Measurements from ENCODE around the gene ZBTB7C.

Gene ZBTB7C

DNA sequence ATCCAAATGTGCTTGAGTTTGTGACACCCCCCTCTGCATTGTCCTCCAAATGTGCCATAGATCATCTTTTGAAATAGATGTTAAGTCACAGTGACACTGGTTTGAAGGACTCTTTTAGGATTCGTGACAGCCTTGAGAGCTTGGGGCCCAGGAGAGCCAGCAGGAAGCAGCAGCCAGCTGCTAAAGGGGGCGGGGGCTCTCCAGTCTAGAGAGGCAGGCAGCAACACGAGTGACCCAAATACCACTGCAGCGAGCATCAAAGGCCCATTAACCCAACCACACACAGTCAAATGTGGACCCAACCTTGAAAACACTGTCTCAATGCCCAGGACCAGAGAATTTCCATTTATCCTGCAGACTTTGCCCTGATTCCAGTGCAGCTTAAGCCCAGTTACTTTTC is 75.6 kb downstream of the ZBTB7C start:
- Histone ChIP-seq H3K27ac (no peak overlapping the region), H3K36me3 (no peaks in the 10 kb centered on the region), H3K27me3 (peaks cover 16% of the 10 kb centered on the region), H3K4me1 (ENCODE audit: control insufficient read depth in 1 of 2, insufficient read depth in 1 of 2, low read depth in 1 of 2, low read length in 1 of 2) (no peaks in the 10 kb centered on the region), H3K9me3 (no peaks in the 10 kb centered on the region), H3K4me3 (ENCODE audit: low read depth in 1 of 2, low read length in 1 of 2) (no peak overlapping the region)
- TF ChIP-seq, protein P1, sequence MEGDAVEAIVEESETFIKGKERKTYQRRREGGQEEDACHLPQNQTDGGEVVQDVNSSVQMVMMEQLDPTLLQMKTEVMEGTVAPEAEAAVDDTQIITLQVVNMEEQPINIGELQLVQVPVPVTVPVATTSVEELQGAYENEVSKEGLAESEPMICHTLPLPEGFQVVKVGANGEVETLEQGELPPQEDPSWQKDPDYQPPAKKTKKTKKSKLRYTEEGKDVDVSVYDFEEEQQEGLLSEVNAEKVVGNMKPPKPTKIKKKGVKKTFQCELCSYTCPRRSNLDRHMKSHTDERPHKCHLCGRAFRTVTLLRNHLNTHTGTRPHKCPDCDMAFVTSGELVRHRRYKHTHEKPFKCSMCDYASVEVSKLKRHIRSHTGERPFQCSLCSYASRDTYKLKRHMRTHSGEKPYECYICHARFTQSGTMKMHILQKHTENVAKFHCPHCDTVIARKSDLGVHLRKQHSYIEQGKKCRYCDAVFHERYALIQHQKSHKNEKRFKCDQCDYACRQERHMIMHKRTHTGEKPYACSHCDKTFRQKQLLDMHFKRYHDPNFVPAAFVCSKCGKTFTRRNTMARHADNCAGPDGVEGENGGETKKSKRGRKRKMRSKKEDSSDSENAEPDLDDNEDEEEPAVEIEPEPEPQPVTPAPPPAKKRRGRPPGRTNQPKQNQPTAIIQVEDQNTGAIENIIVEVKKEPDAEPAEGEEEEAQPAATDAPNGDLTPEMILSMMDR (IDR thresholded peaks at IDR 0.05) = no peak

DNA sequence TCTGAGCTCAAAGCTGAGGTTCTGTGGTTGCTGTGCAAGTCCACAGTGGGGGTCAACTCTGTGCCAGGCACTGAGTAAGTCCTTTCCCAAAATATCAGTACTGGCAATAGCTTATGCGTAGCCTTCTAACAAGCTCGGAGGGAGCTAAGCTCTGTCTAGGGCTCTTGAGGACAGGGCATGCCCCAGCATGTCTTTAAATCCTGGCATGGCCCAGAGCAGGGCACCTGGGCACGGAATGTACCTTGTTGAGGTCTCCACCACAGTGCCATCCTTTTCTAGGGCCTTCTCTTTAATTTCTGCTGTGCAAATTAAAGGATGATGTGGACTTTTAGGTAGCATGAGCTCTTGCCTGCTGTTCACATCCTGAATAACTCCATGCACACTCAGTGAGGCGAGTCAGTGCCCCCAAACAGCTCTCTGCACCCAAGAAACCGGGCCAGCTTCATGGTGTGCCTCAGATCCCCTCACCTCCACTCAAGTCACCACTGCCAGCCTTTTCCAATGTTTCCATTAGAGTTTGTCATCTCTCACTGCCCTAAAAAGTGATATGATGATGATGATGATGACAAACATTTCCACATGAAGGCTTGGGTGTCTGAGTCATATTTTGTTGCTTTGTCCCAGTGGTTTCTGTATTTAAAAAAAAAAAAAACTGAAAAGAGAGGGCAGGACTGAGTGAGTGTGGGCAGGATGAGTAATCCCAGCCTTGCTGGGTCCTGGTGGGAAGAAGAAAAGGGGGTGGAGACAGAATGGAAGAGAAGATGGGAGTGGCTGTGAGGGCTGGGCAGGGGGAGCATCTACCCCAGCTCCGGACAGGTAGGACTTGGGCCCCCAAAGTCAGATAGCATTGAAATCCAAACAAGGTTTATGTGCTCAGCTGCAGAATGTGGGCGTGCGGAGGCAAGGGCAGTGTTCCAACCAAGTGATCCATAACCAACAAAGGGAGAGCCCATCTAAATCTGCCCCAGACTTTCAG is 78.9 kb downstream of the ZBTB7C start:
- Histone ChIP-seq H3K36me3 (no peaks in the 10 kb centered on the region), H3K27ac (no peak overlapping the region), H3K27me3 (peaks cover 16% of the 10 kb centered on the region), H3K4me3 (ENCODE audit: low read depth in 1 of 2, low read length in 1 of 2) (no peak overlapping the region), H3K4me1 (ENCODE audit: control insufficient read depth in 1 of 2, insufficient read depth in 1 of 2, low read depth in 1 of 2, low read length in 1 of 2) (no peaks in the 10 kb centered on the region), H3K9me3 (no peaks in the 10 kb centered on the region)
- TF ChIP-seq, protein P1 (IDR thresholded peaks at IDR 0.05) = no peak

DNA sequence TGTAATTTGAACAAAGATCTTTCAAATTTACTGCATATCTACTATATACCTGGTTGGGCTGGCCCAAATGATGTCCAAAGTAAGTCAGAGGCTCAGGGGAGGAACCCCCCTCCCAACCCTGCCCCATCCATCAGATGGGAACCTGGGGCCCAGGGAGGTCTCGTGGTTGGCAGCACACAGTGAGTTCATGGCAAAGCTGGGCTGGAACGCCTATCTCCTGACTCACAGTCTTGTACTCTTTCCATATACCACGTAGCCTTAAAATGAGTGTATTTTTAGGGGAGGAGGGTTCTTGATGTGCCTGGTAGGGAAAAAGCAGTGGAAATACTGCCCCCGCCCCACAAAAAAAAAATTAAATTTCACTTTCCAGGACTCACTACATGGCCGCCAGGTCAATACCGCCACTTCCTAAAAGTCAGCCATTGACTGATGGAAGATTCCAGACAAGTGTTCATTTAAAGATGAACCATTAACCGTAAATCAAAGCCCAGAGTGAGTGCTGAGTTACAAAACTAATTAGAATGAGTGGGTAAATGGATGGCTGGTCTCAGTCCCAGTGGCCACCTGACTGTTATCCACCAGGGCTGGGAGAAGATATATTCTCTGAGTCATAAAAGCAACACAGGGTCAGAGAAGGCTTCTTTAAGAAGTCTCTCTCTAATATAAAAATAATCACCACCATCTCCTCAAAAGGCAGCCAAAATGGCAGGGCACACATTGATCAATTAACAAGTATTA is 80.5 kb downstream of the ZBTB7C start:
- Histone ChIP-seq H3K27ac (no peak overlapping the region), H3K36me3 (no peaks in the 10 kb centered on the region), H3K27me3 (peaks cover 16% of the 10 kb centered on the region), H3K9me3 (no peaks in the 10 kb centered on the region), H3K4me1 (ENCODE audit: control insufficient read depth in 1 of 2, insufficient read depth in 1 of 2, low read depth in 1 of 2, low read length in 1 of 2) (no peaks in the 10 kb centered on the region), H3K4me3 (ENCODE audit: low read depth in 1 of 2, low read length in 1 of 2) (no peak overlapping the region)
- TF ChIP-seq, protein P1 (IDR thresholded peaks at IDR 0.05) = no peak

DNA sequence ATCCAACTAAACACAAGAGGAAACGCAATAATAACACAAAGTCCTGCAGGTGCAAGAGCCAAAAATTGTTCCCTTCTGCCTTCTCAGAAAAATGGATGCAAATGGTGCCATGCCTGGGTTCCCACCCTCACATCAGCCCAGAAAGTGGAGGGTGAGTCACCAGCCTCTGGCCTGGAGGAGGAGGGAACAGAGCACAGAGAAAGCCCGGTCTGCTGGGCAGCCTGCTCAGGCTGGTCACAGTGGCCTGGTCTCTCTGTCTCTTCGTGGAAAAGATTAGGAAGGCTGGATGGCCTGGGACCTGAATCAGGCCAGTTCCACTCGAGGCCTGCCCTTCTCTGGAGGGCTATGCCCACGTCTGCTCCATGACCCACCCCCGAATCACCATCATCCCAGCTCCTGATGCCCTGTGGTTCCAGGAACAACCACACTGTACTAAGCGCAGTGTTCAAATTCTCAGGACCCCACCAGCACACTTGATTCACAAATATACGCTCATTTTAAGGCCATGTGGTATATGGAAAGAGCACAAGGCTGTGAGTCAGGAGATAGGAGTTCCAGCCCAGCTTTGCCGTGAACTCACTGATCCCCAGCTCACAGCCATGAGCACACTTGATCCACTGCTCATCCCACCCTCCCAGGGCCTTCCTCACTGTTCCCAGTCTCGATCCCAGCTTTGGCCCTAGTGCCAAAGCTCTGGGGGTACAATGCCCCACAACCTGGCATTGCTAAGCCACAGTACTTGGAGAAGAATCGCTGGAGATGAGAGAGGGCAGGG is 82.1 kb downstream of the ZBTB7C start:
- no peak overlapping the region for H3K4me3 ChIP-seq (ENCODE audit: low read depth in 1 of 2, low read length in 1 of 2)
- H3K27me3 ChIP-seq = peaks cover 14% of the 10 kb centered on the region
- H3K9me3 ChIP-seq = no peaks in the 10 kb centered on the region
- no peaks in the 10 kb centered on the region for H3K4me1 ChIP-seq (ENCODE audit: control insufficient read depth in 1 of 2, insufficient read depth in 1 of 2, low read depth in 1 of 2, low read length in 1 of 2)
- TF ChIP-seq, protein P1 (IDR thresholded peaks at IDR 0.05) = no peak
- no peak overlapping the region for H3K27ac ChIP-seq
- no peaks in the 10 kb centered on the region for H3K36me3 ChIP-seq

DNA sequence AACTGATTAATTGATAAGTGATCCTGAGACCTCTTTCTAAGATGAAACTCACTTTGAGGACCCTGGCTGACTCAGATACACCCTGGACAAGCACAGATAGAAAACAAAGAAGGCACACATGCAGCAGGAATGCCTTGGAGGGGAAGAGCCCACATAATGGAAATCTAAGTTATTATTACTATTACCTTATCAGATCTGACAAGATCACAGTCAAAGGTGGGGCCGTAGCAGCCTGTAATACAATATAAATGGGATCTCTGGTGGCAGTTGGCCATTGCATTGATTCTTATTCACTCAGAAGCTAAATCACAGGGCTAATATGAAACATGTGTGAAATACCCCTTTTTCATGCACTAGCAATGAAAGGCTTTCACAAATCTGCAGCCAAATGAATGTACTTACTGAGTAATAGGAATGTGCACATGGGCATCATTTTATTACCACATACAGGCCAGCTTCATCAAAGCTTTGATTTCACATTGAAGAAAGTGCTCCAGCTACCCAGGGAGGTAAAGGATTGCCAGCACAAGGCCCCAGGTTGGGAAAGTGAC is 84.0 kb downstream of the ZBTB7C start:
- TF ChIP-seq, protein P1 (IDR thresholded peaks at IDR 0.05) = no peak
- no peaks in the 10 kb centered on the region for H3K27me3 ChIP-seq
- H3K9me3 ChIP-seq = no peaks in the 10 kb centered on the region
- H3K4me1 ChIP-seq (ENCODE audit: control insufficient read depth in 1 of 2, insufficient read depth in 1 of 2, low read depth in 1 of 2, low read length in 1 of 2) = no peaks in the 10 kb centered on the region
- H3K36me3 ChIP-seq = no peaks in the 10 kb centered on the region
- no peak overlapping the region for H3K4me3 ChIP-seq (ENCODE audit: low read depth in 1 of 2, low read length in 1 of 2)
- no peak overlapping the region for H3K27ac ChIP-seq

Measured in neutrophil (primary cell).